Skeletal muscle cell (primary cell): ENCODE results near the gene USP20.

Experiments used
- DNase-seq: peaks from one replicate; pipeline ENCODE4 v3.0.0-alpha.2; 2010; ENCODE audit warnings: low read depth
- H3K4me3 ChIP-seq: 2 replicates; pipeline ENCODE4 v1.5.1; 2011; ENCODE audit warnings: low read depth, mild to moderate bottlenecking, control low read depth, low read length, moderate library complexity

Gene USP20

GRCh38 chr9:129869585-129870501, 34.6 kb downstream of the USP20 start:
- no peak for DNase-seq
- H3K4me3 ChIP-seq, result no peak overlapping the region

GRCh38 chr9:129871046-129871445, 35.8 kb downstream of the USP20 start:
- no peak for DNase-seq
- no peak overlapping the region for H3K4me3 ChIP-seq

- DNase-seq, result no peak
- no peak overlapping the region for H3K4me3 ChIP-seq
Measured at GRCh38 chr9:129873563-129874190, 38.4 kb downstream of the USP20 start.

- H3K4me3 ChIP-seq, result no peak overlapping the region
- no peak for DNase-seq
Measured at GRCh38 chr9:129874261-129875101, 39.2 kb downstream of the USP20 start.

GRCh38 chr9:129875181-129875611, 39.9 kb downstream of the USP20 start:
- no peak overlapping the region for H3K4me3 ChIP-seq
- DNase-seq, result no peak

GRCh38 chr9:129875687-129876395, 40.6 kb downstream of the USP20 start:
- no peak for DNase-seq
- H3K4me3 ChIP-seq, result no peak overlapping the region

- no peak for DNase-seq
- no peak overlapping the region for H3K4me3 ChIP-seq
Measured at GRCh38 chr9:129876815-129877214, 41.6 kb downstream of the USP20 start.

GRCh38 chr9:129878291-129878690, 43.0 kb downstream of the USP20 start:
- no peak for DNase-seq
- H3K4me3 ChIP-seq, result no peak overlapping the region

GRCh38 chr9:129879103-129879699, 43.9 kb downstream of the USP20 start:
- H3K4me3 ChIP-seq, result no peak overlapping the region

GRCh38 chr9:129879991-129880653, 44.9 kb downstream of the USP20 start:
- no peak for DNase-seq
- no peak overlapping the region for H3K4me3 ChIP-seq

More at GRCh38 chr9:129879103-129879699, 43.9 kb downstream of the USP20 start:
- no peak for DNase-seq

- no peak overlapping the region for H3K4me3 ChIP-seq
- peak; percentile 81 for DNase-seq
Measured at GRCh38 chr9:129880654-129881546, 45.6 kb downstream of the USP20 start.

GRCh38 chr9:129881547-129882324, 46.5 kb downstream of the USP20 start:
- H3K4me3 ChIP-seq, result no peak overlapping the region
- no peak for DNase-seq

GRCh38 chr9:129884220-129885017, 49.2 kb downstream of the USP20 start:
- DNase-seq, result peak; percentile 26
- peak overlapping the region; percentile 15 for H3K4me3 ChIP-seq

GRCh38 chr9:129885018-129885669, 49.9 kb downstream of the USP20 start:
- H3K4me3 ChIP-seq, result no peak overlapping the region
- no peak for DNase-seq

GRCh38 chr9:129885670-129886106, 50.4 kb downstream of the USP20 start:
- peak; percentile 68 for DNase-seq
- H3K4me3 ChIP-seq, result peak overlapping the region; percentile 3
